HG03025 (cell line): ENCODE data around the gene C1orf87.

ENCODE experiments used
- ATAC-seq: cut with Tn5 transposase; IDR thresholded peaks from one replicate; pipeline ENCODE4 v1.9.1; 2021; ENCODE audit warnings: mild to moderate bottlenecking, moderate library complexity; ENCODE audit not compliant: unreplicated experiment, low FRiP score

Gene C1orf87

DNA sequence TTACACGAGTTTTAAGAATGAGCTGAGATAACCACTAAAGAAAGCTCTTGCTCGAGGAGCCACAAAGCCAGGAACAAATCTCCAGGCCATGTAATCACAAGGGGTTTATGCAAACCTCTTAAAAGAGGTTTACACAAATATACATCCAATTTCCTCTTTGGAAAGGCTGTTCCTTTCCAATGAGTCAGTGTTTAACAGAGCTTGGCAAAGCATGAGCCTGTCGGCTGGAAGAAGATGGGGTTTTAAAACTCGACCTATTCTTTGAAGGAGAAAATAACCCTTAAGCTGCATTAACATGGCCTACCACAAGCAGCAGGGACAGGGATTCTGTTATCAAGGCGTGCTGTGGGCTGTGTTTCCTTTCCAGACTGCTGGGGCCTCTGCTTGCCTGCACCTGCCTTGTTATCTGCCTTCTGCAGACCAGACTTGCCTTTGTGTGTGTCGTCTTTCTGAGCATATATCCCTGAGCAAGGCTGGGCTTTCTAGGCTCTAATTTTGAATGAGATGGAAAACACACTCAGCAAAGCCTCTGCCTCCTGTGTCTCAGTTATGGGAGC lies 106.4 kb downstream of the C1orf87 start:
- no peak for ATAC-seq

DNA sequence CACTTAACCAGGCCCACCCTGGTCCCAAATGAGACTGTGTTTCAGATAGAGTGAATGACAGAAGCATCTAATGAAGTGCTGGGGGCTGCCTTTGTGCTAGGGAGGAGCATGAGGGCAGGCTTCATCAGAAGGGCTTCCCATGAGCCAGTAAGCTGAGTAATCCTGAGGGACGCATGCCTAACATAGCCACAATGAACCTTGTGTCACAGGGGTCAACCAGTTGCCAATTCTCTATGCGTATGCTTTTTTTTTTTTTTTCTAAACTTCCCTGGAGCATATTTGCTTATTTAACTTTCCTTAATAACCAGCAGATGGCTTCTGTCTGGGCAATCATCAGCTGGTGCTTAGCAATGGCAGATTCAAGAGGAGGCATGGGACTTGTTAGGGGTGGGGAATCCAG lies 121.5 kb downstream of the C1orf87 start:
- ATAC-seq = no peak

DNA sequence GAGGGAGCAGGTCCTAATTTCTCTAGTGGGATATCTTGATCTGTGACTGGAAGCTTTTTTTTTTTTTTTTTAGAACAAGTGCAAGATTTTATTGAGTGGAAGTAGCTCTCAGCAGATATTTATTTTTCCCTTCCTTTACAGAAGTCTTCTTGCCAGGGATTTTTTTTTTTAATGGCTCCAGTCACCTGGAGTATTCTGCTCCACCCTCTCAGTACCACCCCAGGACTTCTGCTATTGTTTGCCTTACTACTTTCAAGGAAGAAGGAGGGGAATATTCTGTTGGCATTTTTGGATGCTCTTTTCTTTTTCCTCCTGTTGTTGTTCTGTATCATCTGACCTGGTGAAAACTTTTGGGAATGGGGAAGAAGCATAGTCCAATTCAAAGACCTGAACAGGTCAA lies 123.9 kb downstream of the C1orf87 start:
- no peak for ATAC-seq

DNA sequence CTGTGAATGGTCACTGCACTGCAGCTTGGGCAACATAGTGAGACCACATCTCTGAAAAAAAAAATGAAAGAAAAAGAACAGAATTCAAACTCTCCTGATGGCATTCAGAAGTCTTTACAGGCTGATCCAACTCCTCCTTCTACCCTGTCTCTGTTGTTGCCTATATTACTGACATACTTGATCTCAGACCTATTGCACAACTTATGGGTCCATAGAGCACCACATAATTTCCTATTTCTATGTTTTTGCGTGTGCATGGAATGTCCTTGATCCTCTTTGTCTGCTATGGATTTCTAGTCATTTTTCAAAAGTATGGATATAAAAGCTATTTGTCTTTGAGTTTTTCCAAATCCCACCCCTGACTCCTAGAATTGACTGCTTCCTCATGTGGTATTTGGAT lies 124.6 kb downstream of the C1orf87 start:
- ATAC-seq = no peak

DNA sequence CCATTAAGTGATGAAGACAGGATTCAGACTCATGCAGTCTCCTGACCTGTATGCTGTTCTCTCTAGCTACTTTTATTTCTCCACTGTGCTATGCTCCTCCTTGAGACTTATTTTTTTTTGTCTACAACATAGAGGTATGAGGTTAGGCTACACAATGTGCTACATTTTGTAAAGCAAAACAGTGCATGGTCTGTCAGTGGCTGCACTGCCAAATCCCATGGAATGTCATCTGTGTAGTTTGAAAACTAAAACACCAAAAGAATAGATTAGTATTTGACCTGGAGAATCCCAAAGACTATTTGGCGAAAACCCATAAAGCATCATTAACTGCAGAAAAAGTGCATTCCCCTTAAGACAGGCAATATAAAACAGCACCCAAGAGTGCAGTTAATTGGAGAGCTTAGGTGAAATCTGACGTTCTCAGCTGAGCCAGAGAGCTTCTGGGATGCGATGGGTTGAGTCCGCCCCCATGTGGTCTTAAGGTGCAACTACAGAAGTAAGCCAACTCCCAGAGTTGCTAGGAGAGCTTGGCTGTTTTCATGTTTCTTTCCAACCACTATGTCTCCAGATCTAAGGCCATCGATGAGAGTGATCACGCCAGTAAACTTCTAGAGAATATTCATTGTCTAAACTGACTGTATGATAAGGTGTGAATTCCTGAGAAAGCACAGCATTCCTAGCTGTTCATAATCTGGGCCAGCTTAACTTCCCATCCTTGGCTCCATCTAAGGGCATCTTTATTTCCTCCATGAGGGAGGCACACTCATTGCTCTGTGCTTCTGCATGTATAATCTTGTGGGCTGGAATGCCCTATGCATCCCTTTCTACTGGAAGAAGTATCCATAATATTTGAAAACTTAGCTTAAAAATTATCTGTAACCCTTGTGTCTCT lies 126.3 kb downstream of the C1orf87 start:
- peak; percentile 89 for ATAC-seq

DNA sequence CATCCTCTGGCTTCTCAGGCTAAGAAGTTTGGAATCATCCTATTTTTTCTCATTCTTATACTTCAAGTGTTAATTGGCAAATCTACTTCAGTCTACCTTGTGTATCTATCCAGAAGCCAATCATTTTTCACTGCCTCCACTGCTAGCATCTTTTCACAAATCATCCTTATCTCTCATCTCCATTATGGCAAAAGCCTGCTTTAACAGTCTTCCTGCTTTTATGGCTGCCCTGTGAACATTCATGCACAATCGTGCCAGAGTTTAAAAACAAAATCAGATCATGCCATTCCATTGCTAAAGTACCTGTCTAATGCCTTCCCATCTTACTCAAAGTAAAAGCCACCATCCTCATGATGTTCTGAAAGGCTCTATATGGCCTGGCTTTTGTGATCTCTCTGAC lies 127.8 kb downstream of the C1orf87 start:
- ATAC-seq = no peak
